OCI-LY3 (cell line): ENCODE results near the gene GIMAP6.
"Not testable (repeated sequence)": the region's sequence is repeated elsewhere in the genome, so short reads cannot be mapped to it uniquely, and the experiment has no call there.

Source experiments
- H2AFZ ChIP-seq: fragments of 200-600, 300-600 bp; shearing (Covaris generic); 2 replicates; pipeline ENCODE4 v1.6.0; 2014; ENCODE audit warnings: antibody characterized with exemption, low read depth, low read length
- H3K27ac ChIP-seq: fragments of 200-600, 300-600 bp; sonication (generic); 2 replicates; pipeline ENCODE4 v1.5.1; 2014; ENCODE audit warnings: mild to moderate bottlenecking, low read length, moderate library complexity, mixed read lengths
- H3K27me3 ChIP-seq: fragments of 200-600, 300-600 bp; sonication (generic); 2 replicates; pipeline ENCODE4 v1.6.1; 2014; ENCODE audit warnings: low read depth, low read length, mixed read lengths
- H3K36me3 ChIP-seq: fragments of 200-600, 300-600 bp; sonication (generic); replicated peaks from 2 replicates; pipeline ENCODE3; 2014; ENCODE audit warnings: low read depth, low read length, mixed read lengths
- H3K4me1 ChIP-seq: fragments of 300-600, 200-600 bp; sonication (generic); 2 replicates; pipeline ENCODE4 v1.6.1; 2014; ENCODE audit warnings: low read length, mixed read lengths
- H3K4me2 ChIP-seq: fragments of 200-600, 300-600 bp; sonication (generic); 2 replicates; pipeline ENCODE4 v1.6.1; 2014; ENCODE audit warnings: low read length, mixed read lengths
- H3K4me3 ChIP-seq: fragments of 300-600, 200-600 bp; sonication (generic); 2 replicates; pipeline ENCODE4 v1.5.1; 2014; ENCODE audit warnings: antibody characterized with exemption, mild to moderate bottlenecking, low read length, moderate library complexity
- H3K79me2 ChIP-seq: fragments of 300-600, 200-600 bp; shearing (Covaris generic); 2 replicates; pipeline ENCODE4 v1.6.1; 2014; ENCODE audit warnings: mild to moderate bottlenecking, low read length, mixed read lengths
- H3K9ac ChIP-seq: fragments of 300-600, 200-600 bp; shearing (Covaris generic); 2 replicates; pipeline ENCODE4 v1.6.0; 2014; ENCODE audit warnings: mild to moderate bottlenecking, low read length, moderate library complexity
- H3K9me3 ChIP-seq: fragments of 200-600, 300-600 bp; shearing (Covaris generic); 2 replicates; pipeline ENCODE4 v1.6.1; 2014; ENCODE audit warnings: low read length, mixed read lengths; ENCODE audit not compliant: insufficient read depth
- H4K20me1 ChIP-seq: fragments of 200-600, 300-600 bp; sonication (generic); 2 replicates; pipeline ENCODE4 v1.6.1; 2016; ENCODE audit warnings: low read length, mixed read lengths; ENCODE audit not compliant: insufficient read depth
- EZH2phosphoT487 ChIP-seq: fragments of 200-600 bp; shearing (Covaris generic); IDR thresholded peaks from 2 replicates; pipeline ENCODE4 v1.6.1; 2018; ENCODE audit warnings: antibody characterized with exemption, mixed run types, low read depth
- TF ChIP-seq, protein P1 (sequence below): fragments of 200-600, 300-600 bp; sonication (generic); IDR thresholded peaks from 2 replicates; pipeline ENCODE4 v1.5.1; 2014; ENCODE audit warnings: antibody characterized with exemption, low read length, low read depth

Gene GIMAP6

DNA sequence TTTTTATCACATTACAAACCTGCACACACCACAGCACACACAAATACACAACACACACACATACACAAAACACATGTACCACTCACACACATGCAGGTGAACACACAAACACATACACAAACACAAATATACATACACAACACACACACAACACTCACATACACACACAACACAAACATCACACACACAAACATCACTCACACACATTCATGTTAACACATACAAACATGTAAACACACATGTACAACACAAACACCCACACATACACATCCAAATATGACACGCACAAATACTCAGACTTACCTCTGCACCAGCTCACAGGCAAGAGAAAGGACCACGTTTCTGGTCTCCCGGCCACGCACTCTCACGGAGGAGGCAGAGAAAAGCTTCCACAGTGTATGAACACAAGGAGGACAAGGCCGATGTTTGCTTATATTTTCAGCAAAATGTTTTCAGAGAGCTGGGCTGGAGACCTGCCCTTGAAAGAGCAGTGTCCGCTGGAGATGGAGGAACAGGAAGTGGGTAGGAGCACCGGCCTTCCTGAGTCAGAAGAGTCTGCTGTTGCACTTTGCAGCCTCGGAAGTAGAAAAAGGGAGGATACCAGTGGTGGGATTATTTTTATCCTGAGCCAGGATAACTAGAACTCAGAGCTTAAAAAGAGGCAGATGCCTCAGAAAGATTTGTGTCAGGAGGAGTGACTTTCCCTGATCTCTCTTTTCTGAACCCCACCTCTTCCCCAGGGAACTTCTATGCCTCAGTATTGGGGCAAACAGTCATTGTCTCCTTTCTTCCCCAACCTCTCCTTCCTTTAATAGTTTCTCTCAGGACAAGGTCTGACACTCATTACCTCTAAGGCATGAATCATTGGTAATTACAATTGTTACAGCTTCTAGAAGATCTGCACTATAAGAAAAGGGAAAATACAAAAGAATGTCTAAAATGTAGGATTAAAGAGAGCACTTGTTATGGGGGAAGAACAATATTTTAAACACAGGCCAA, at the start of gene GIMAP6:
TSS of gene GIMAP6 (minus strand) at position 520 of the 999 bp plus-strand sequence. CDS start 2,243 bp downstream, outside the sequence.
- no peaks in the 10 kb centered on the region for H3K9me3 ChIP-seq
- H4K20me1 ChIP-seq = no peaks in the 10 kb centered on the region
- no peaks in the 10 kb centered on the region for H3K36me3 ChIP-seq
- no peaks in the 10 kb centered on the region for H3K4me1 ChIP-seq
- H3K4me3 ChIP-seq = no peak within 1 kb of the TSS
- H3K27me3 ChIP-seq = no peaks in the 10 kb centered on the region
- H3K4me2 ChIP-seq = no peak within 1 kb of the TSS
- TF ChIP-seq, protein P1, sequence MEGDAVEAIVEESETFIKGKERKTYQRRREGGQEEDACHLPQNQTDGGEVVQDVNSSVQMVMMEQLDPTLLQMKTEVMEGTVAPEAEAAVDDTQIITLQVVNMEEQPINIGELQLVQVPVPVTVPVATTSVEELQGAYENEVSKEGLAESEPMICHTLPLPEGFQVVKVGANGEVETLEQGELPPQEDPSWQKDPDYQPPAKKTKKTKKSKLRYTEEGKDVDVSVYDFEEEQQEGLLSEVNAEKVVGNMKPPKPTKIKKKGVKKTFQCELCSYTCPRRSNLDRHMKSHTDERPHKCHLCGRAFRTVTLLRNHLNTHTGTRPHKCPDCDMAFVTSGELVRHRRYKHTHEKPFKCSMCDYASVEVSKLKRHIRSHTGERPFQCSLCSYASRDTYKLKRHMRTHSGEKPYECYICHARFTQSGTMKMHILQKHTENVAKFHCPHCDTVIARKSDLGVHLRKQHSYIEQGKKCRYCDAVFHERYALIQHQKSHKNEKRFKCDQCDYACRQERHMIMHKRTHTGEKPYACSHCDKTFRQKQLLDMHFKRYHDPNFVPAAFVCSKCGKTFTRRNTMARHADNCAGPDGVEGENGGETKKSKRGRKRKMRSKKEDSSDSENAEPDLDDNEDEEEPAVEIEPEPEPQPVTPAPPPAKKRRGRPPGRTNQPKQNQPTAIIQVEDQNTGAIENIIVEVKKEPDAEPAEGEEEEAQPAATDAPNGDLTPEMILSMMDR = no peak
- no peak for TF ChIP-seq EZH2phosphoT487
- H3K9ac ChIP-seq = no peak within 1 kb of the TSS
- H2AFZ ChIP-seq = no peak within 1 kb of the TSS
- no peaks in the 10 kb centered on the region for H3K79me2 ChIP-seq
- H3K27ac ChIP-seq = no peak within 1 kb of the TSS

DNA sequence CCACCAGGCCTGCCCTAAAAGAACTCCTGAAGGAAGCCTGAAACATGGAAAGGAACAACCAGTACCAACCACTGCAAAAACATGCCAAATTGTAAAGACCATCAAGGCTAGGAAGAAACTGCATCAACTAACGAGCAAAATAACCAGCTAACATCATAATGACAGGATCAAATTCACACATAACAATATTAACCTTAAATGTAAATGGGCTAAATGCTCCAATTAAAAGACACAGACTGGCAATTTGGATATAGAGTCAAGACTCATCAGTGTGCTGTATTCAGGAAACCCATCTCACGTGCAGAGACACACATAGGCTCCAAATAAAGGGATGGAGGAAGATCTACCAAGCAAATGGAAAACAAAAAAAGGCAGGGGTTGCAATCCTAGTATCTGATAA, 48.2 kb upstream of the GIMAP6 start:
- H3K4me1 ChIP-seq, H3K9ac ChIP-seq, H3K4me3 ChIP-seq, H3K27ac ChIP-seq, H3K27me3 ChIP-seq, H4K20me1 ChIP-seq, H3K79me2 ChIP-seq, H3K4me2 ChIP-seq, H3K36me3 ChIP-seq, H2AFZ ChIP-seq, H3K9me3 ChIP-seq: not testable (repeated sequence)

DNA sequence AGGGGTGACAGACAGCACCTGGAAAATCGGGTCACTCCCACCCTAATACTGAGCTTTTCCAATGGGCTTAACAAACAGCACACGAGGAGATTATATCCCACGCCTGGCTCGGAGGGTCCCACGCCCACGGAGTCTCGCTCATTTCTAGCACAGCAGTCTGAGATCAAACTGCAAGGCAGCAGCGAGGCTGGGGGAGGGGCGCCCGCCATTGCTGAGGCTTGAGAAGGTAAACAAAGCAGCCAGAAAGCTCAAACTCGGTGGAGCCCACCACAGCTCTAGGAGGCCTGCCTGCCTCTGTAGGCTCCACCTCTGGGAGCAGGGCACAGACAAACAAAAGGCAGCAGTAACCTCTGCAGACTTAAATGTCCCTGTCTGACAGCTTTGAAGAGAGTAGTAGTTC, 46.4 kb upstream of the GIMAP6 start:
- not testable (repeated sequence) for H3K9ac ChIP-seq, H3K27ac ChIP-seq, H3K4me3 ChIP-seq, H3K36me3 ChIP-seq, H3K9me3 ChIP-seq, H3K27me3 ChIP-seq, H3K4me2 ChIP-seq, H2AFZ ChIP-seq, H3K4me1 ChIP-seq, H4K20me1 ChIP-seq, H3K79me2 ChIP-seq

DNA sequence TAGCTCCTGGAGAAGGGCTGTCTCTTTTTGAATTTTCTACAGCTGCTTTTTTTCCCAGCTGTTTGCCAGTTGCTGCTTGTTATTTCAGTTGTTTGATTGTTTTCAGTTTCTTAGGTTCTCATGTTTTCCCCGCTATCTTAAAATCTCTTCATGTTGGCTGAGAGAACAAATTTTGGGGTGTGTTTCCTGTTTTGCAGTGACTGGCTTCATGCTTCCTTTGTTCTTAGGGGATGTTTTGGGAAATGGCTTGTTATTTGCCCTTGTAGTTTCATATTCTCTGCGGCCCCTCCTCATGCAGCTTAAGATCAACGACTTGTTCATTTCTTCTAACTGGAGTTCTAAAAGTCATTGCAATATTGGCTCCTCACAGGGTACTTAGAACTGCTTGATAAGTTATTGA, 44.7 kb upstream of the GIMAP6 start:
- not testable (repeated sequence) for H3K79me2 ChIP-seq, H3K9ac ChIP-seq, H3K4me3 ChIP-seq, H2AFZ ChIP-seq, H3K4me2 ChIP-seq, H3K4me1 ChIP-seq, H3K9me3 ChIP-seq, H3K27me3 ChIP-seq, H4K20me1 ChIP-seq, H3K27ac ChIP-seq, H3K36me3 ChIP-seq

DNA sequence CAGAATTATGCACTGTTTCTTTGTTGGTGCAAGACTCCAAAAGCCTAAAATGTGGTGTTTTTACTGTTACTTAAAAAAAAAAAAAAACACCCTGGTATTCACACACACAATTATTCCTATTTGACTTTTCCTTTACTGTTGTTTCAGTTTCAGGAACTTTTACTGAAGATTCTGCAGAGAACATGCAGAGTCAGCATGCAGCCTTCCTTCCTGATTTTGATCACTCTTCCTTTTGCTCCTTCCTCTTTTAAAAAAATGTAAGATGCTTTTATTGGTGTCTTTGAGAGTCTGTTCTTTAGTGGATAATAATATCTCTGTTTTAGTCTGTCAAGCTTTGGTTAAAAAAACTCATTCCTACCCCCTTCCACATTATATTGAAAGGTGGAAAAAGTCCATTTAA, 44.1 kb upstream of the GIMAP6 start:
- H3K4me1 ChIP-seq, H3K27ac ChIP-seq, H3K9ac ChIP-seq, H3K4me3 ChIP-seq, H4K20me1 ChIP-seq, H2AFZ ChIP-seq, H3K9me3 ChIP-seq, H3K36me3 ChIP-seq, H3K4me2 ChIP-seq, H3K79me2 ChIP-seq, H3K27me3 ChIP-seq: not testable (repeated sequence)

DNA sequence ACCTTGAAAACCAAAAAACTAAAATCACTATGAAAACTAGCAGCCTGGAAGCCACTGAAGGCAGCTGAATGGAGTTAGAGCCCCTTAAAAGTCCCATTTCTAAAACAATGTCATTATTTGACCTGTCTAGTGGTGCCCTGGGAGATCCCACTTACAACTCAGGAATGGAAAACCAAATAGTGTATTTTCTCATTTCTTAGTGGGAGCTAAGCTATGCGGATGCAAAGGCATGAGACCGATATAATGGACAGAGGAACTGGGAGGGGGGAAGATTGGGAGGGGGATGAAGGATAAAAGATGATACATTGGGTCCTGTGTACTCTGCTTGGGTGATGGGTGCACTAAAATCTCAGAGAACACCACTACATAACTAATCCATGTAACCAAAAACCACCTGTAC, 43.5 kb upstream of the GIMAP6 start:
- Histone ChIP-seq H3K27ac (no peak overlapping the region), H3K9ac (no peak overlapping the region)
- no peak for TF ChIP-seq EZH2phosphoT487
- TF ChIP-seq, protein P1 = no peak

DNA sequence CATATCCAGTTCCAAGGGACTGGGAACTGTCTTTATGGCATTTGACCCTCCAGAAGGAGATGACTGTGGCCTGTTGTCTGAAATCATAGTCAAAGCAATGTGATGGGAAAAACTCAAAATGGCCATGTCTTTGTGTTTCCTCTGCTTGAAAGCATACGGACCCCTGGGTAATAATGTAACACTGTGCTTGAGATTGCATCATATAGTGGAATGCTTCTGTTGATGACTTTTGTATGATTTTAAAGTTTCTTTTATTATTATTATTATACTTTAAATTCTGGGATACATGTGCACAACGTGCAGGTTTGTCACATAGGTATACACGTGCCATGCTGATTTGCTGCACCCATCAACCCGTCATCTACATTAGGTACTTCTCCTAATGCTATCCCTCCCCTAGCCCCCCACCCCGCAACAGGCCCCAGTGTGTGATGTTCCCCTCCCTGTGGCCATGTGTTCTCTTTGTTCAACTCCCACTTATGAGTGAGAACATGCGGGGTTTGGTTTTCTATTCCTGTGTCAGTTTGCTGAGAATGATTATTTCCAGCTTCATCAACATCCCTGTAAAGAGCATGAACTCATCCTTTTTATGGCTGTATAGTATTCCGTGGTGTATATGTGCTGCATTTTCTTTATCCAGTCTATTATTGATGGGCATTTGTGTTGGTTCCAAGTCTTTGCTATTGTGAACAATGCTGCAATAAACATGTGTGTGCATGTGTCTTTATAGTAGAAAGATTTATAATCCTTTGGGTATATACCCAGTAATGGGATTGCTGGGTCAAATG, 39.8 kb upstream of the GIMAP6 start:
- H3K4me1 ChIP-seq, H3K9me3 ChIP-seq: not testable (repeated sequence)

More for the DNA sequence above, 43.5 kb upstream of the GIMAP6 start:
- no peaks in the 10 kb centered on the region for H3K79me2 ChIP-seq
- H3K27me3 ChIP-seq = no peaks in the 10 kb centered on the region
- H2AFZ ChIP-seq = no peak overlapping the region
- no peak overlapping the region for H3K4me2 ChIP-seq
- no peaks in the 10 kb centered on the region for H3K4me1 ChIP-seq
- H3K36me3 ChIP-seq = no peaks in the 10 kb centered on the region
- no peaks in the 10 kb centered on the region for H4K20me1 ChIP-seq
- H3K4me3 ChIP-seq = no peak overlapping the region
- H3K9me3 ChIP-seq = no peaks in the 10 kb centered on the region

More for the DNA sequence above, 39.8 kb upstream of the GIMAP6 start:
- H3K36me3 ChIP-seq, H3K27ac ChIP-seq, H3K79me2 ChIP-seq, H3K4me3 ChIP-seq, H3K9ac ChIP-seq, H3K4me2 ChIP-seq, H2AFZ ChIP-seq, H3K27me3 ChIP-seq, H4K20me1 ChIP-seq: not testable (repeated sequence)
